ENCODE results near the gene LRRFIP2.
"Not testable (repeated sequence)": the region's sequence is repeated elsewhere in the genome, so short reads cannot be mapped to it uniquely, and the experiment has no call there.

DNA sequence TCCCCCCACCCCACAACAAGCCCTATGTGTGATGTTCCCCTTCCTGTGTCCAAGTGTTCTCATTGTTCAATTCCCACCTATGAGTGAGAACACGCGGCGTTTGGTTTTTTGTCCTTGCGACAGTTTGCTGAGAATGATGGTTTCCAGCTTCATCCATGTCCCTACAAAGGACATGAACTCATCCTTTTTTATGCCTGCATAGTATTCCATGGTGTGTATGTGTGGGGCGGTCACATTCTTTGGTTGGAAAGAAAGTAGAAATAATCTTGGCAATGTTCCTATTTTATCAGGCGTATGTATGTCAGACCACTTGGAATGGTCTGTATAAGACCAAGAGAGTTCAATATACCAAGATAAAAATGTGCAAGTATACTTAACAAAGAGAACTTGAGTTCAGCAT lies 52.3 kb downstream of the LRRFIP2 start:
- TF ChIP-seq, protein P1, sequence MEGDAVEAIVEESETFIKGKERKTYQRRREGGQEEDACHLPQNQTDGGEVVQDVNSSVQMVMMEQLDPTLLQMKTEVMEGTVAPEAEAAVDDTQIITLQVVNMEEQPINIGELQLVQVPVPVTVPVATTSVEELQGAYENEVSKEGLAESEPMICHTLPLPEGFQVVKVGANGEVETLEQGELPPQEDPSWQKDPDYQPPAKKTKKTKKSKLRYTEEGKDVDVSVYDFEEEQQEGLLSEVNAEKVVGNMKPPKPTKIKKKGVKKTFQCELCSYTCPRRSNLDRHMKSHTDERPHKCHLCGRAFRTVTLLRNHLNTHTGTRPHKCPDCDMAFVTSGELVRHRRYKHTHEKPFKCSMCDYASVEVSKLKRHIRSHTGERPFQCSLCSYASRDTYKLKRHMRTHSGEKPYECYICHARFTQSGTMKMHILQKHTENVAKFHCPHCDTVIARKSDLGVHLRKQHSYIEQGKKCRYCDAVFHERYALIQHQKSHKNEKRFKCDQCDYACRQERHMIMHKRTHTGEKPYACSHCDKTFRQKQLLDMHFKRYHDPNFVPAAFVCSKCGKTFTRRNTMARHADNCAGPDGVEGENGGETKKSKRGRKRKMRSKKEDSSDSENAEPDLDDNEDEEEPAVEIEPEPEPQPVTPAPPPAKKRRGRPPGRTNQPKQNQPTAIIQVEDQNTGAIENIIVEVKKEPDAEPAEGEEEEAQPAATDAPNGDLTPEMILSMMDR (IDR thresholded peaks at IDR 0.05), result not testable (repeated sequence)
- TF ChIP-seq ZFX (IDR thresholded peaks at IDR 0.05; ENCODE audit: borderline replicate concordance), result not testable (repeated sequence)

Data from 22Rv1 (cell line).